ENCODE measurements around the gene IMMP2L. TPM values are rescaled to one million over a fixed set of nuclear protein-coding genes. Genes with fewer than 3 reads are reported as not detected.
"Not testable (repeated sequence)": the region's sequence is repeated elsewhere in the genome, so short reads cannot be mapped to it uniquely, and the experiment has no call there.

The IMMP2L gene
- total RNA-seq, 4 donors from 2014 or later: 2.6 to 69.1 (median 34.7) TPM

DNA sequence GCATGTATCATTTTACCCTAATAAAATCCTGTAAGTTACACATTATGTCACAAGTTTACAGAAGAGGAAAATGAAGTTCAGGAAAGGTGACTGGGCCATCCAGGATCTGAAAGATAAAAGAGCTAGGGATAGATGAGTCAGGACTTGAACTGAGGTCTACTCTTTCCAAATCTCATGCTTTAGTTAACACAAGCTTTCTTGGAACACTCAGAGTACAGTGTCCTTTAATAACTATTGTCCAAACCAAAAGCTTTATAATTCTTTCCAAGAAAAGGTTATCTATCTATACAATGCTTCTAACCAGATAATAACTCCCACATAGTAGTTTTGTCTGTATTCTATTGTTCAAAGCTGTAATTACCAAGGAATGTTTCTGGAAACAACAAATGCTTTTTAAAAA is 306.7 kb downstream of the IMMP2L start:
- intact Hi-C loops (cut with DNase I; ENCODE audit: low total_unique reads): no loop called here

DNA sequence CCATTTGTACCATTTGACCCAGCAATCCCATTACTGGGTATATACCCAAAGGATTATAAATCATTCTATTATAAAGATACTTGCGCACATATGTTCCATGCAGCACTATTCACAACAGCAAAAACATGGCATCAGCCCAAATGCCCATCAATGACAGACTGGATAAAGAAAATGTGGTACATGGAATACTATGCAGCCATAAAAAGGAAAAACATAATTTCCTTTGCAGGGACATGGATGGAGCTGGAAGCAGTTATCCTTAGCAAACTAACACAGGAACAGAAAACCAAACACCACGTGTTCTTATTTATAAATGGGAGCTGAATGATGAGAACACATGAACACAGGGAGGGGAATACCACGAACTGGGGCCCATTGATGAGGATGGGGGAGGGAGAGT is 310.9 kb downstream of the IMMP2L start:
- H3K36me3 ChIP-seq; H3K4me3 ChIP-seq; H3K4me1 ChIP-seq; H3K9me3 ChIP-seq; intact Hi-C loops (cut with DNase I; ENCODE audit: low total_unique reads); H3K27ac ChIP-seq; H3K27me3 ChIP-seq; DNase-seq: not testable (repeated sequence)

More for the DNA sequence above, 306.7 kb downstream of the IMMP2L start:
- Histone ChIP-seq H3K4me3 (no peak overlapping the region), H3K9me3 (no peaks in the 10 kb centered on the region), H3K4me1 (no peaks in the 10 kb centered on the region), H3K27ac (no peak overlapping the region), H3K36me3 (no peaks in the 10 kb centered on the region), H3K27me3 (no peaks in the 10 kb centered on the region)
- no peak for DNase-seq
- TF ChIP-seq CTCF (IDR thresholded peaks at IDR 0.05): no peak
- TF ChIP-seq POLR2A (IDR thresholded peaks at IDR 0.05): no peak

GRCh38 chr7:111249807-111250206 is 312.5 kb downstream of the IMMP2L start:
- H3K9me3 ChIP-seq; H3K4me3 ChIP-seq; H3K4me1 ChIP-seq; intact Hi-C loops (cut with DNase I; ENCODE audit: low total_unique reads); H3K27me3 ChIP-seq; H3K27ac ChIP-seq; H3K36me3 ChIP-seq; DNase-seq: not testable (repeated sequence)

GRCh38 chr7:111242141-111242755 is 320.0 kb downstream of the IMMP2L start:
- DNase-seq: no peak
- Histone ChIP-seq H3K9me3 (no peaks in the 10 kb centered on the region), H3K27me3 (no peaks in the 10 kb centered on the region), H3K27ac (no peak overlapping the region), H3K36me3 (no peaks in the 10 kb centered on the region), H3K4me3 (no peak overlapping the region), H3K4me1 (peaks cover 0 to 6% of the 10 kb centered on the region in 2 donors)
- intact Hi-C loops (cut with DNase I; ENCODE audit: low total_unique reads): no loop called here
- no peak for TF ChIP-seq POLR2A (IDR thresholded peaks at IDR 0.05)
- TF ChIP-seq CTCF (IDR thresholded peaks at IDR 0.05): no peak

GRCh38 chr7:111240371-111240770 is 321.9 kb downstream of the IMMP2L start:
- intact Hi-C loops (cut with DNase I; ENCODE audit: low total_unique reads): no loop called here
- Histone ChIP-seq H3K36me3 (no peaks in the 10 kb centered on the region), H3K9me3 (no peaks in the 10 kb centered on the region), H3K4me1 (peaks cover 0 to 6% of the 10 kb centered on the region in 2 donors), H3K4me3 (no peak overlapping the region), H3K27me3 (no peaks in the 10 kb centered on the region), H3K27ac (no peak overlapping the region)
- TF ChIP-seq POLR2A (IDR thresholded peaks at IDR 0.05): no peak
- DNase-seq: no peak

GRCh38 chr7:111239437-111239836 is 322.9 kb downstream of the IMMP2L start:
- H3K27me3 ChIP-seq: no peaks in the 10 kb centered on the region
- TF ChIP-seq CTCF (IDR thresholded peaks at IDR 0.05) (no peak), POLR2A (IDR thresholded peaks at IDR 0.05) (no peak)
- DNase-seq: no peak
- peaks cover 0 to 6% of the 10 kb centered on the region in 2 donors for H3K4me1 ChIP-seq
- intact Hi-C loops (cut with DNase I; ENCODE audit: low total_unique reads): no loop called here
- H3K27ac ChIP-seq: no peak overlapping the region
- H3K4me3 ChIP-seq: no peak overlapping the region
- no peaks in the 10 kb centered on the region for H3K36me3 ChIP-seq
- no peaks in the 10 kb centered on the region for H3K9me3 ChIP-seq

- TF ChIP-seq POLR2A (IDR thresholded peaks at IDR 0.05) (no peak), CTCF (IDR thresholded peaks at IDR 0.05) (no peak)
- peak overlapping the region in 1 of 2 donors; percentile 11 for H3K27ac ChIP-seq
- intact Hi-C loops (cut with DNase I; ENCODE audit: low total_unique reads): no loop called here
- H3K4me3 ChIP-seq: no peak overlapping the region
- peaks cover 0 to 6% of the 10 kb centered on the region in 2 donors for H3K4me1 ChIP-seq
- no peaks in the 10 kb centered on the region for H3K9me3 ChIP-seq
- DNase-seq: no peak
- H3K36me3 ChIP-seq: no peaks in the 10 kb centered on the region
- H3K27me3 ChIP-seq: no peaks in the 10 kb centered on the region
Observed at GRCh38 chr7:111238886-111239285, 323.4 kb downstream of the IMMP2L start.

Data from uterus (tissue), 4 donors.